ENCODE data around the gene MEAF6.

MEAF6 gene

GRCh38 chr1:37559080-37559479 is 44.5 kb upstream of the MEAF6 start:
- Histone ChIP-seq H3K27ac (ENCODE audit: poor library complexity, severe bottlenecking) (no peak overlapping the region), H3K4me3 (ENCODE audit: severe bottlenecking) (no peak overlapping the region), H3K4me1 (ENCODE audit: insufficient read depth, poor library complexity, severe bottlenecking) (peaks cover 7% of the 10 kb centered on the region), H3K27me3 (ENCODE audit: insufficient read depth, poor library complexity, severe bottlenecking) (no peaks in the 10 kb centered on the region), H3K9me3 (ENCODE audit: severe bottlenecking) (peaks cover 3% of the 10 kb centered on the region), H3K36me3 (ENCODE audit: low read depth) (peaks cover 5% of the 10 kb centered on the region; the same call in 1 of the 2 replicates)
- no peak for TF ChIP-seq CTCF (IDR thresholded peaks at IDR 0.05; ENCODE audit: poor library complexity, severe bottlenecking)
- ATAC-seq (ENCODE audit: low read depth), result no peak
- DNase-seq (ENCODE audit: low spot score), result no peak

- ATAC-seq (ENCODE audit: low read depth) (no peak), DNase-seq (ENCODE audit: low spot score) (no peak)
- H3K4me1 ChIP-seq (ENCODE audit: insufficient read depth, poor library complexity, severe bottlenecking), result peaks cover 2% of the 10 kb centered on the region
These were observed 43.8 kb upstream of the MEAF6 start for GRCh38 chr1:37558411-37558810.

GRCh38 chr1:37557402-37557801 is 42.8 kb upstream of the MEAF6 start:
- Histone ChIP-seq H3K36me3 (ENCODE audit: low read depth) (peaks cover 3% of the 10 kb centered on the region), H3K27ac (ENCODE audit: poor library complexity, severe bottlenecking) (no peak overlapping the region), H3K4me1 (ENCODE audit: insufficient read depth, poor library complexity, severe bottlenecking) (peaks cover 6% of the 10 kb centered on the region), H3K27me3 (ENCODE audit: insufficient read depth, poor library complexity, severe bottlenecking) (no peaks in the 10 kb centered on the region), H3K4me3 (ENCODE audit: severe bottlenecking) (no peak overlapping the region), H3K9me3 (ENCODE audit: severe bottlenecking) (peaks cover 3% of the 10 kb centered on the region)
- TF ChIP-seq CTCF (IDR thresholded peaks at IDR 0.05; ENCODE audit: poor library complexity, severe bottlenecking), result no peak
- DNase-seq (ENCODE audit: low spot score), result no peak
- no peak for ATAC-seq (ENCODE audit: low read depth)

More at GRCh38 chr1:37558411-37558810, 43.8 kb upstream of the MEAF6 start:
- no peak for TF ChIP-seq CTCF (IDR thresholded peaks at IDR 0.05; ENCODE audit: poor library complexity, severe bottlenecking)
- H3K36me3 ChIP-seq (ENCODE audit: low read depth), result peaks cover 2% of the 10 kb centered on the region; the same call in 1 of the 2 replicates
- H3K9me3 ChIP-seq (ENCODE audit: severe bottlenecking), result peaks cover 3% of the 10 kb centered on the region
- H3K27ac ChIP-seq (ENCODE audit: poor library complexity, severe bottlenecking), result no peak overlapping the region
- no peak overlapping the region for H3K4me3 ChIP-seq (ENCODE audit: severe bottlenecking)
- H3K27me3 ChIP-seq (ENCODE audit: insufficient read depth, poor library complexity, severe bottlenecking), result no peaks in the 10 kb centered on the region

- no peak within 1 kb of the TSS for H3K4me3 ChIP-seq (ENCODE audit: severe bottlenecking)
- no peaks in the 10 kb centered on the region for H3K27me3 ChIP-seq (ENCODE audit: insufficient read depth, poor library complexity, severe bottlenecking)
- DNase-seq (ENCODE audit: low spot score) (no peak), ATAC-seq (ENCODE audit: low read depth) (no peak)
- peaks cover 9% of the 10 kb centered on the region for H3K36me3 ChIP-seq (ENCODE audit: low read depth)
- H3K27ac ChIP-seq (ENCODE audit: poor library complexity, severe bottlenecking), result no peak within 1 kb of the TSS
- peaks cover 3% of the 10 kb centered on the region for H3K9me3 ChIP-seq (ENCODE audit: severe bottlenecking)
- H3K4me1 ChIP-seq (ENCODE audit: insufficient read depth, poor library complexity, severe bottlenecking), result peaks cover 6% of the 10 kb centered on the region
- TF ChIP-seq CTCF (IDR thresholded peaks at IDR 0.05; ENCODE audit: poor library complexity, severe bottlenecking), result no peak
These were observed 42.2 kb upstream of the MEAF6 start, which contains the start of gene DNALI1 for GRCh38 chr1:37556712-37557196. DNALI1 (plus strand) TSS chr1:37556940; CDS start chr1:37556995, 55 bp downstream.
